Adrenal gland (tissue), 12 donors: Measurements from ENCODE around the gene BHLHE23. TPM values are rescaled to one million over a fixed set of nuclear protein-coding genes. Genes with fewer than 3 reads are reported as not detected.

Experiments
- DNase-seq, 7 donors: peaks; one replicate each; pipeline ENCODE4 v3.0.0-alpha.2; 2019 to 2020
- H3K27ac ChIP-seq, 5 donors: fragments of 200-600 bp; sonication (generic) in 4 of 5; 1 replicate in 3 of 5; 2 replicates in 2 of 5; pipeline versions ENCODE4 v1.5.1 to v1.8.0; 2016 to 2020; ENCODE audit warnings: mild to moderate bottlenecking in 1 of 5
- H3K27me3 ChIP-seq: fragments of 200-600 bp; 2 replicates; pipeline ENCODE4 v1.8.0; 2021
- H3K36me3 ChIP-seq, 2 donors: fragments of 200-600 bp; replicated peaks in 1 of 2; 1 replicate in 1 of 2; 2 replicates in 1 of 2; pipeline versions ENCODE4 v1.5.1 to v1.8.0; 2018 to 2022
- H3K4me1 ChIP-seq, 2 donors: fragments of 200-600 bp; replicated peaks in 1 of 2; 1 replicate in 1 of 2; 2 replicates in 1 of 2; pipeline versions ENCODE4 v1.5.1 to v1.8.0; 2018 to 2021
- H3K4me3 ChIP-seq, 4 donors: fragments of 200-600 bp; sonication (generic) in 3 of 4; one replicate each; pipeline ENCODE4 v1.5.1; 2016 to 2018
- H3K9me3 ChIP-seq, 3 donors: fragments of 200-600 bp; sonication (generic) in 1 of 3; replicated peaks in 1 of 3; 1 replicate in 2 of 3; 2 replicates in 1 of 3; pipeline versions ENCODE4 v1.5.1 to v1.8.0; 2016 to 2021
- CTCF ChIP-seq, 6 experiments: fragments of 450-650 bp in 4 of 6; fragments of 200-600 bp in 2 of 6; sonication (generic) in 1 of 6; IDR thresholded peaks; 1 replicate in 5 of 6; 2 replicates in 1 of 6; pipeline versions ENCODE4 v1.5.1 to v1.8.0; 2016 to 2021; ENCODE audit warnings: antibody characterized with exemption in 6 of 6, mild to moderate bottlenecking in 2 of 6, moderate library complexity in 1 of 6
- POLR2A ChIP-seq, 2 donors: fragments of 450-650 bp; IDR thresholded peaks; one replicate each; pipeline ENCODE4 v1.6.1; 2017; ENCODE audit warnings: antibody characterized with exemption in 2 of 2, mild to moderate bottlenecking in 2 of 2, moderate library complexity in 1 of 2
- WGBS, 4 donors: extraction: QIAGEN DNeasy Blood & Tissue Kit in 2 of 4; methylation state at CpG; one replicate each; pipeline versions ENCODE4 v1.1.5 to v1.1.7; 2013 to 2017; 5-methylcytosine and 5-hydroxymethylcytosine counted together
- intact Hi-C, 2 donors: fragments of 100-400 bp; cut with DNase I; formaldehyde crosslinking; loops; one replicate each; pipeline versions ENCODE4 v1.14.1 to v1.15.0; 2022 to 2023
- polyA plus RNA-seq, 3 donors: library from polyadenylated mRNA; stranded (reverse); fragments of 200-250 nt in 2 of 3; fragments of 350-450 nt in 1 of 3; fragmentation: Illumina TruSeq in 1 of 3; extraction: RNeasy Lipid Tissue Mini Kit (QIAGEN cat#74804) in 1 of 3; gene quantifications; one replicate each; pipeline ENCODE4 v1.2.3, GENCODE V29; 2013 to 2014
- total RNA-seq, 9 donors: library from RNA; depleted of rRNA in 4 of 9; stranded (reverse); fragments of >200 nt in 4 of 9; fragments of 120-200 nt in 1 of 9; fragmentation: NEBNext Ultra II Directional in 1 of 9; extraction: Animal tissue kit (Norgen Biotek cat#: 25700) in 1 of 9; gene quantifications; one replicate each; pipeline versions ENCODE4 v1.1.0 to v1.2.4, GENCODE V29; 2013 to 2023
- donor health status: healthy with polysubstance abuse.
- donor health status: Bipolar disorder and iron deficiency.
- donor health status: DM: yes; HTN: yes; CAD: no.
- donor health status: DM: no; HTN: no; CAD: no.
- donor health status: DM: no; HTN: no; CAD: no.
- donor health status: DM: yes; HTN: yes; CAD: no.

The BHLHE23 gene
- total and polyA plus RNA-seq, 12 donors = not detected

GRCh38 chr20:62957136-62958117, 49.3 kb downstream of the BHLHE23 start:
- Histone ChIP-seq H3K4me3 (no peak overlapping the region), H3K36me3 (no peaks in the 10 kb centered on the region), H3K27me3 (no peaks in the 10 kb centered on the region), H3K9me3 (no peaks in the 10 kb centered on the region), H3K27ac (no peak overlapping the region), H3K4me1 (peaks cover 9 to 22% of the 10 kb centered on the region in 2 donors)
- 82 to 92% (median 91%) methylated on average over 23 to 36 of the region's 36 CpGs for WGBS, 4 donors
- DNase-seq = no peak
- intact Hi-C loops = no loop called here
- TF ChIP-seq CTCF (IDR thresholded peaks at IDR 0.05) (no peak), POLR2A (IDR thresholded peaks at IDR 0.05) (no peak)

- Histone ChIP-seq H3K9me3 (no peaks in the 10 kb centered on the region), H3K4me3 (no peak overlapping the region), H3K4me1 (peaks cover 9 to 26% of the 10 kb centered on the region in 2 donors), H3K27me3 (no peaks in the 10 kb centered on the region), H3K27ac (no peak overlapping the region), H3K36me3 (no peaks in the 10 kb centered on the region)
- intact Hi-C loops = no loop called here
- 82 to 91% (median 89%) methylated on average over 12 to 25 of the region's 25 CpGs for WGBS, 4 donors
- TF ChIP-seq CTCF (IDR thresholded peaks at IDR 0.05) (no peak), POLR2A (IDR thresholded peaks at IDR 0.05) (no peak)
- DNase-seq = no peak
Observed at GRCh38 chr20:62956387-62957135, 50.2 kb downstream of the BHLHE23 start.

Other genes starting within 250 kb of the BHLHE23 start
- 10 to 100 TPM in 3 of 9 donors, 1 to 10 TPM in 6; 4.3 to 13.1 (median 9.0) TPM for gene MRGBP, start 210.5 kb downstream of the BHLHE23 start, total RNA-seq
- 10 to 100 TPM in 2 of 3 donors, 1 to 10 TPM in 1; 3.9 to 11.3 (median 10.1) TPM for gene MRGBP, start 210.5 kb downstream of the BHLHE23 start, polyA plus RNA-seq
- gene OGFR, start 202.1 kb downstream of the BHLHE23 start, total RNA-seq = 10 to 100 TPM; 20.6 to 61.4 (median 42.4) TPM
- gene OGFR, start 202.1 kb downstream of the BHLHE23 start, polyA plus RNA-seq = 100 to 1,000 TPM in 1 of 3 donors, 10 to 100 TPM in 1, 1 to 10 TPM in 1; 9.3 to 157 (median 68.5) TPM
- gene COL9A3, start 189.9 kb downstream of the BHLHE23 start, total RNA-seq = 1 to 10 TPM in 4 of 9 donors, under 1 TPM in 5; 0.43 to 4.4 (median 0.88) TPM
- gene COL9A3, start 189.9 kb downstream of the BHLHE23 start, polyA plus RNA-seq = 10 to 100 TPM in 2 of 3 donors, under 1 TPM in 1; 0.22 to 27.8 (median 12.1) TPM
- 10 to 100 TPM in 1 of 9 donors, 1 to 10 TPM in 8; 4.5 to 12.0 (median 6.2) TPM for gene TCFL5, start 145.1 kb downstream of the BHLHE23 start, total RNA-seq
- gene TCFL5, start 145.1 kb downstream of the BHLHE23 start, polyA plus RNA-seq = 1 to 10 TPM; 3.5 to 5.8 (median 3.9) TPM
- gene DIDO1, start 80.5 kb downstream of the BHLHE23 start, total RNA-seq = 10 to 100 TPM; 29.8 to 51.3 (median 45.5) TPM
- gene DIDO1, start 80.5 kb downstream of the BHLHE23 start, polyA plus RNA-seq = 10 to 100 TPM; 19.0 to 27.9 (median 23.6) TPM
- 10 to 100 TPM; 17.8 to 38.5 (median 25.0) TPM for gene GID8, start 68.8 kb downstream of the BHLHE23 start, total RNA-seq
- 10 to 100 TPM in 2 of 3 donors, 1 to 10 TPM in 1; 9.4 to 16.8 (median 10.1) TPM for gene GID8, start 68.8 kb downstream of the BHLHE23 start, polyA plus RNA-seq
- gene SLC17A9, start 54.3 kb downstream of the BHLHE23 start, total RNA-seq = 1 to 10 TPM in 7 of 9 donors, under 1 TPM in 2; 0.17 to 4.6 (median 2.8) TPM
- gene SLC17A9, start 54.3 kb downstream of the BHLHE23 start, polyA plus RNA-seq = 10 to 100 TPM in 2 of 3 donors, 1 to 10 TPM in 1; 1.2 to 69.1 (median 11.9) TPM
- gene YTHDF1, start 209.2 kb upstream of the BHLHE23 start, total RNA-seq = 10 to 100 TPM; 18.1 to 41.9 (median 33.0) TPM
- 10 to 100 TPM; 27.6 to 38.0 (median 29.9) TPM for gene YTHDF1, start 209.2 kb upstream of the BHLHE23 start, polyA plus RNA-seq
- gene BIRC7, start 228.9 kb upstream of the BHLHE23 start, total RNA-seq = 100 to 1,000 TPM in 1 of 9 donors, 1 to 10 TPM in 3, under 1 TPM in 1, not detected in 4; 0.28 to 117 (median 1.1) TPM
- gene BIRC7, start 228.9 kb upstream of the BHLHE23 start, polyA plus RNA-seq = 1 to 10 TPM in 1 of 3 donors, under 1 TPM in 1, not detected in 1; 0.81 to 1.2 TPM
- 1 to 10 TPM in 1 of 9 donors, under 1 TPM in 2, not detected in 6; 0.15 to 2.8 (median 0.28) TPM for gene NKAIN4, start 247.5 kb upstream of the BHLHE23 start, total RNA-seq
- under 1 TPM; 0.31 to 0.64 (median 0.40) TPM for gene NKAIN4, start 247.5 kb upstream of the BHLHE23 start, polyA plus RNA-seq